Gastrocnemius medialis (tissue), 4 donors: ENCODE measurements around the gene CALML3. TPM values are rescaled to one million over a fixed set of nuclear protein-coding genes. Genes with fewer than 3 reads are reported as not detected.

ENCODE experiments used
- ATAC-seq, 2 donors: fragments of 150-250 bp; one replicate each; pipeline ENCODE4 v1.9.1; 2016
- DNase-seq, 2 donors: peaks; one replicate each; pipeline ENCODE4 v3.0.0-alpha.2; 2019
- H3K27ac ChIP-seq, 4 donors: fragments of 200-600 bp; sonication (generic); 1 replicate in 1 of 4; 2 replicates in 3 of 4; pipeline ENCODE4 v1.5.1; 2016 to 2018; ENCODE audit warnings: mild to moderate bottlenecking in 2 of 4, moderate library complexity in 1 of 4
- H3K27me3 ChIP-seq, 3 donors: fragments of 200-600 bp; sonication (generic) in 2 of 3; 1 replicate in 1 of 3; 2 replicates in 2 of 3; pipeline versions ENCODE4 v1.5.1 to v1.6.0; 2016 to 2019; ENCODE audit warnings: mild to moderate bottlenecking in 1 of 3, moderate library complexity in 1 of 3
- H3K36me3 ChIP-seq, 2 donors: fragments of 200-600 bp; sonication (generic) in 1 of 2; one replicate each; pipeline ENCODE4 v1.5.1; 2017 to 2018
- H3K4me1 ChIP-seq, 2 donors: fragments of 200-600 bp; sonication (generic) in 1 of 2; one replicate each; pipeline ENCODE4 v1.5.1; 2016 to 2017; ENCODE audit warnings: mild to moderate bottlenecking in 2 of 2
- H3K4me3 ChIP-seq, 4 donors: fragments of 200-600 bp; sonication (generic) in 3 of 4; 1 replicate in 1 of 4; 2 replicates in 3 of 4; pipeline ENCODE4 v1.5.1; 2016 to 2019; ENCODE audit warnings: mild to moderate bottlenecking in 2 of 4
- H3K9me3 ChIP-seq, 3 donors: fragments of 200-600 bp; sonication (generic) in 2 of 3; 1 replicate in 1 of 3; 2 replicates in 2 of 3; pipeline ENCODE4 v1.5.1; 2016 to 2019
- POLR2A ChIP-seq, 2 donors: fragments of 450-650 bp; IDR thresholded peaks; one replicate each; pipeline ENCODE4 v1.6.1; 2017; ENCODE audit warnings: antibody characterized with exemption in 2 of 2, mild to moderate bottlenecking in 2 of 2, moderate library complexity in 2 of 2
- in situ Hi-C, 4 donors: fragments of 200-750 bp; cut with MboI; loops; one replicate each; pipeline versions ENCODE4 v1.15.0 to v1.8.0; 2017; ENCODE audit warnings: low sequenced_read_pairs in 4 of 4
- intact Hi-C: fragments of 100-400 bp; cut with DNase I; formaldehyde crosslinking; loops from one replicate; pipeline ENCODE4 v1.15.1; 2023; ENCODE audit warnings: low total_unique reads
- total RNA-seq, 4 donors: library from RNA; depleted of rRNA; stranded (reverse); fragments of >200 nt; gene quantifications; one replicate each; pipeline versions ENCODE4 v1.1.0 to v1.2.3, GENCODE V29; 2016
- TF ChIP-seq, protein P1 (sequence below), 5 experiments: fragments of 450-650 bp in 3 of 5; fragments of 200-600 bp in 2 of 5; sonication (generic) in 2 of 5; IDR thresholded peaks in 4 of 5; conservative IDR thresholded peaks in 1 of 5; 1 replicate in 4 of 5; 2 replicates in 1 of 5; pipeline ENCODE4 v1.5.1; 2016 to 2019; ENCODE audit warnings: antibody characterized with exemption in 5 of 5, mild to moderate bottlenecking in 3 of 5, moderate library complexity in 3 of 5

CALML3 gene
- total RNA-seq, 4 donors from 2014 or later: not detected

DNA sequence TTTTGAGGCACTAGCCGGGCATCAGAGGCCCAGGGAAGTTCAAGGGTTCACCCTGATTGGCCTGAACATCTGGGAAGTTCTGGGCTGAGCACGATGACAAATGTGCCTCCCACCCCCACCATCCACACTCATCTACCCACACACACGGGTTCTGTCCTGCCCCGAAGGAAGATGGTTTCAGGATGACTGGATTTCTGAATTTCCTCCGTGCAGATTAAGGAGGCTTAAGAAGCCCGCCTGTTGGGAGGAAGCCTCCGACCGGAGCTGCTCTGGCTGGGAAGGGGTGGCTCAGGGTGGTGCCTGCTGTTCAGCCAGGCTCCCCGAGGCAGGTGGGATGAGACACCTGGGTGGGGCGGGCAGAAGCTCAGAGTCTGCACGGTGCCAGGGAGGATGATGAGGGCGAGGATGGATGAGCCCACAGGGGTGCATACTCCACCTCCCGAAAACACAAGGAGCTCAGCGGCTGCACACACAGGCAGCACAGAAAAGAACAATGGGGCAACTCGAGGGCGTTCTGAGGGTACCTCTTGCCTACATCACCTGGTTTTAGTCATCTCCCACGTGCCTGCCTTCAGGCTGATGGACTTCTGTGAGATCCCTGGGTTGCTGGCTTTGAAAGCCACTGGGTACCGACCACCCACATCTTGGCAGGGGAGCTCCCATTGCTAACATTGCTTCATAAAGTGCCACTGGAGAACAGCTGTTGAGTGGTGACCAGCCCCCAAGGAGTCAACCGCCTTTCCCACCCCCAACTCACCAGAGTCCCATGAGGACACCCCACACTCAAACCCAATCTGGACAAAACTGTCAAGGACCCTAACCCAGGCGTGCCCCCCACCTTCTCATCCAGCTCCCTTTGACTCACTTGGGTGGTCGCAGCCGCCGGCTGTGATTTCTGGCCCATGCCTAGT, 41.2 kb downstream of the CALML3 start:
- no peaks in the 10 kb centered on the region for H3K36me3 ChIP-seq
- intact Hi-C loops (no loop called here), in situ Hi-C loops (no loop called here)
- no peaks in the 10 kb centered on the region for H3K27me3 ChIP-seq
- no peak for TF ChIP-seq POLR2A (IDR thresholded peaks at IDR 0.05)
- TF ChIP-seq, protein P1, sequence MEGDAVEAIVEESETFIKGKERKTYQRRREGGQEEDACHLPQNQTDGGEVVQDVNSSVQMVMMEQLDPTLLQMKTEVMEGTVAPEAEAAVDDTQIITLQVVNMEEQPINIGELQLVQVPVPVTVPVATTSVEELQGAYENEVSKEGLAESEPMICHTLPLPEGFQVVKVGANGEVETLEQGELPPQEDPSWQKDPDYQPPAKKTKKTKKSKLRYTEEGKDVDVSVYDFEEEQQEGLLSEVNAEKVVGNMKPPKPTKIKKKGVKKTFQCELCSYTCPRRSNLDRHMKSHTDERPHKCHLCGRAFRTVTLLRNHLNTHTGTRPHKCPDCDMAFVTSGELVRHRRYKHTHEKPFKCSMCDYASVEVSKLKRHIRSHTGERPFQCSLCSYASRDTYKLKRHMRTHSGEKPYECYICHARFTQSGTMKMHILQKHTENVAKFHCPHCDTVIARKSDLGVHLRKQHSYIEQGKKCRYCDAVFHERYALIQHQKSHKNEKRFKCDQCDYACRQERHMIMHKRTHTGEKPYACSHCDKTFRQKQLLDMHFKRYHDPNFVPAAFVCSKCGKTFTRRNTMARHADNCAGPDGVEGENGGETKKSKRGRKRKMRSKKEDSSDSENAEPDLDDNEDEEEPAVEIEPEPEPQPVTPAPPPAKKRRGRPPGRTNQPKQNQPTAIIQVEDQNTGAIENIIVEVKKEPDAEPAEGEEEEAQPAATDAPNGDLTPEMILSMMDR (IDR thresholded peaks at IDR 0.05 in 4 of 5, conservative IDR thresholded peaks at IDR 0.05 in 1 of 5): no peak
- DNase-seq (no peak), ATAC-seq (no peak)
- H3K9me3 ChIP-seq: no peaks in the 10 kb centered on the region
- no peak overlapping the region for H3K4me3 ChIP-seq
- H3K27ac ChIP-seq: no peak overlapping the region
- no peaks in the 10 kb centered on the region for H3K4me1 ChIP-seq

DNA sequence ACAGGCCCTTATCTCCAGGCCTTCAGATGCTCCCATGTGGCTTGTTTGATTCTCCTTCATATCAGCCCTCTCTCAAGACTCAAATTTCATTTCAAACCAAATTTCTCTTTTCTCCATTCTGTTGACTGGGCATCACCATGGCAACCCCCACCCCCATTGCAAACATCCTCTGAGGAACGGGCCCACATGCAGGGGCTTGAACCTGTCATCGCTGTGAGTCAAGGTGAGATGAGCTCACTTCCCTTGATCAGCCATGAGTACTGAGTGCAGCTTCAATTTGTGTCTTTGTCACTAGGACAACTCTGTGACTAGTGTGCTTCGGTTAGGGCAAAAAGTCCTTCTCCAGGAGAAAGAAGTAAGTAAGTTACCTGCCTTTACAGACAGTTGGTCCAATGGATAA, 41.9 kb downstream of the CALML3 start:
- H3K36me3 ChIP-seq: no peaks in the 10 kb centered on the region
- no peak for ATAC-seq

DNA sequence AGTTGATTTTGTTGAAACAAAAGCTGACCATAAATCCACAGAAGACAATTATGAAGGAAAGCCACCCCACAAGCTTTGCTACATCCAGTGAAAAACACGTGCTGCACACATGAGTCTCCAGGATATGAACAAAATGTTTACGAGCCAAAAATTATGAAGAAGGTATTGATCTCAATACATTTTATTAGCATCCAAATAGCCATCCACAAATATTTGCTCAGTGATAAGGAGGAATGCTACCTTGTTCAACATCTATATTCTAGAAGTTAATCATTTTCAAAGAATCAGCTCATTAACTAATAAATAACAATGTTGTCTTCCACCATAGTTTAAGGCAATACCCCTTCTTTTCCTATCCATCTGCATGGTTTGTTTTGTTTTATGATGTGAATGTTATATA, 42.7 kb downstream of the CALML3 start:
- intact Hi-C loops (no loop called here), in situ Hi-C loops (no loop called here)
- TF ChIP-seq, protein P1 (IDR thresholded peaks at IDR 0.05 in 4 of 5, conservative IDR thresholded peaks at IDR 0.05 in 1 of 5): no peak
- no peak for TF ChIP-seq POLR2A (IDR thresholded peaks at IDR 0.05)
- no peak overlapping the region for H3K4me3 ChIP-seq
- no peak for ATAC-seq
- no peaks in the 10 kb centered on the region for H3K9me3 ChIP-seq
- no peak overlapping the region for H3K27ac ChIP-seq
- no peaks in the 10 kb centered on the region for H3K36me3 ChIP-seq
- no peaks in the 10 kb centered on the region for H3K4me1 ChIP-seq
- H3K27me3 ChIP-seq: no peaks in the 10 kb centered on the region
- no peak for DNase-seq

More for the DNA sequence above, 41.9 kb downstream of the CALML3 start:
- no peaks in the 10 kb centered on the region for H3K4me1 ChIP-seq
- no peak overlapping the region for H3K4me3 ChIP-seq
- no peaks in the 10 kb centered on the region for H3K9me3 ChIP-seq
- DNase-seq: no peak
- no peaks in the 10 kb centered on the region for H3K27me3 ChIP-seq
- H3K27ac ChIP-seq: no peak overlapping the region
- intact Hi-C loops: no loop called here
- no peak for TF ChIP-seq POLR2A (IDR thresholded peaks at IDR 0.05)
- TF ChIP-seq, protein P1 (IDR thresholded peaks at IDR 0.05 in 4 of 5, conservative IDR thresholded peaks at IDR 0.05 in 1 of 5): no peak
- in situ Hi-C loops: no loop called here

DNA sequence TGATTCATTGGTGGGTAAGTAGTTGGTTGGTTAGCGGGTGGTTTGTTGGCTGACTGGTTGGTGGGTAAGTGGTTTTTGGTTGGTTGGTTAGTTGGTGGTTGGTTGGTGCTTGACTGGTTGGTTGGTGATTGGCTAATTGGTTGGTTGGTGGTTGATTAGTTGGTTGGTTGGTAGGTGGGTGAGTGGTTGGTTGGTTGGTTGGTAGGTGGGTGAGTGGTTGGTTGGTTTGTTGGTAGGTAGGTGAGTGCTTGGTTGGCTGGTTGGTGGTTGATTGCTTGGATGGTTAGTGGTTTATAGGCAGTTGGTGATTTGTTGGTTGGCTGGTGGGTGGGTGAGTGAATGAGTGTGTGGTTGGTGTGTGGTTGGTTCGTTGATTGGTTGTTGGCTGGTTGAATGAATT, 44.2 kb downstream of the CALML3 start:
- no peak for ATAC-seq
- H3K27me3 ChIP-seq: no peaks in the 10 kb centered on the region
- H3K27ac ChIP-seq: no peak overlapping the region
- peaks cover 2 to 6% of the 10 kb centered on the region in 2 donors for H3K4me1 ChIP-seq
- no peaks in the 10 kb centered on the region for H3K9me3 ChIP-seq
- H3K36me3 ChIP-seq: no peaks in the 10 kb centered on the region
- H3K4me3 ChIP-seq: no peak overlapping the region
- intact Hi-C loops: no loop called here
- TF ChIP-seq, protein P1 (IDR thresholded peaks at IDR 0.05 in 4 of 5, conservative IDR thresholded peaks at IDR 0.05 in 1 of 5): no peak
- no peak for TF ChIP-seq POLR2A (IDR thresholded peaks at IDR 0.05)
- in situ Hi-C loops: no loop called here
- DNase-seq: no peak
